ENCODE results near the gene DACT3. TPM values are rescaled to one million over a fixed set of nuclear protein-coding genes. Genes with fewer than 3 reads are reported as not detected.

DACT3 gene
- total RNA-seq, 1 experiment from 2014 or later: not detected

GRCh38 chr19:46661735-46662592, 982 bp upstream of the DACT3 start:
- peaks cover 9% of the 10 kb centered on the region for H3K4me1 Mint-ChIP-seq (ENCODE audit: low read depth, unreplicated experiment)
- intact Hi-C loops (cut with micrococcal nuclease; ENCODE audit: unreplicated experiment): loop anchor here (1.0 to 5.0 kb wide), 2 partner anchors 48 to 135 kb away; no protein-coding TSS in a partner anchor
- H3K9me3 Mint-ChIP-seq (ENCODE audit: low read depth, unreplicated experiment): no peaks in the 10 kb centered on the region
- peak overlapping the region; percentile 84 for H3K27ac Mint-ChIP-seq (ENCODE audit: unreplicated experiment)
- peak overlapping the region; percentile 70 for H3K4me3 Mint-ChIP-seq (ENCODE audit: low read depth, unreplicated experiment)
- no TSS peak for BruUV-seq (replicated peaks)
- peak; percentile 91 for TF ChIP-seq CTCF (IDR thresholded peaks at IDR 0.05; ENCODE audit: unreplicated experiment)
- peaks cover 64% of the 10 kb centered on the region for H3K27me3 Mint-ChIP-seq (ENCODE audit: unreplicated experiment)
- peaks cover 14% of the 10 kb centered on the region for H3K36me3 Mint-ChIP-seq (ENCODE audit: insufficient read depth, unreplicated experiment)
- CTCF ChIA-PET: interaction anchor here (0.5 to 2.6 kb wide), 25 partner anchors 9 to 1359 kb away, joined by 3 to 121 read pairs (median 5); partner anchors contain the start of genes CALM3, PRKD2 and SIX5
- DNase-seq: peak; percentile 87

- no peak for DNase-seq
These were observed 397 bp downstream of the DACT3 start for GRCh38 chr19:46660551-46661019.

GRCh38 chr19:46660008-46660517, 919 bp downstream of the DACT3 start:
- intact Hi-C loops (cut with micrococcal nuclease; ENCODE audit: unreplicated experiment): loop anchor here (5.0 kb wide), 1 partner anchor 133 kb away; no protein-coding TSS in a partner anchor
- DNase-seq: no peak
- Mint-ChIP-seq H3K36me3 (ENCODE audit: insufficient read depth, unreplicated experiment) (peaks cover 17% of the 10 kb centered on the region), H3K9me3 (ENCODE audit: low read depth, unreplicated experiment) (no peaks in the 10 kb centered on the region), H3K4me3 (ENCODE audit: low read depth, unreplicated experiment) (peak overlapping the region; percentile 34), H3K27me3 (ENCODE audit: unreplicated experiment) (peaks cover 76% of the 10 kb centered on the region), H3K27ac (ENCODE audit: unreplicated experiment) (no peak overlapping the region), H3K4me1 (ENCODE audit: low read depth, unreplicated experiment) (peaks cover 9% of the 10 kb centered on the region)
- CTCF ChIA-PET: no interaction called here
- no TSS peak for BruUV-seq (replicated peaks)
- no peak for TF ChIP-seq CTCF (IDR thresholded peaks at IDR 0.05; ENCODE audit: unreplicated experiment)

More at GRCh38 chr19:46660551-46661019, 397 bp downstream of the DACT3 start:
- Mint-ChIP-seq H3K27ac (ENCODE audit: unreplicated experiment) (no peak overlapping the region), H3K4me1 (ENCODE audit: low read depth, unreplicated experiment) (peaks cover 9% of the 10 kb centered on the region), H3K9me3 (ENCODE audit: low read depth, unreplicated experiment) (no peaks in the 10 kb centered on the region), H3K4me3 (ENCODE audit: low read depth, unreplicated experiment) (peak overlapping the region; percentile 70), H3K27me3 (ENCODE audit: unreplicated experiment) (peaks cover 72% of the 10 kb centered on the region), H3K36me3 (ENCODE audit: insufficient read depth, unreplicated experiment) (peaks cover 17% of the 10 kb centered on the region)
- CTCF ChIA-PET: interaction anchor here (0.6 to 2.6 kb wide), 14 partner anchors 9 to 316 kb away, joined by 4 to 121 read pairs (median 7); partner anchors contain the start of gene PRKD2
- BruUV-seq (replicated peaks): no TSS peak
- intact Hi-C loops (cut with micrococcal nuclease; ENCODE audit: unreplicated experiment): loop anchor here (5.0 kb wide), 1 partner anchor 133 kb away; no protein-coding TSS in a partner anchor
- TF ChIP-seq CTCF (IDR thresholded peaks at IDR 0.05; ENCODE audit: unreplicated experiment): no peak

GRCh38 chr19:46659151-46660007, 1.6 kb downstream of the DACT3 start:
- Mint-ChIP-seq H3K9me3 (ENCODE audit: low read depth, unreplicated experiment) (no peaks in the 10 kb centered on the region), H3K27ac (ENCODE audit: unreplicated experiment) (no peak overlapping the region), H3K36me3 (ENCODE audit: insufficient read depth, unreplicated experiment) (peaks cover 17% of the 10 kb centered on the region), H3K4me3 (ENCODE audit: low read depth, unreplicated experiment) (peak overlapping the region; percentile 34), H3K4me1 (ENCODE audit: low read depth, unreplicated experiment) (peaks cover 9% of the 10 kb centered on the region), H3K27me3 (ENCODE audit: unreplicated experiment) (peaks cover 76% of the 10 kb centered on the region)
- DNase-seq: no peak
- intact Hi-C loops (cut with micrococcal nuclease; ENCODE audit: unreplicated experiment): loop anchor here (5.0 kb wide), 1 partner anchor 132 kb away; no protein-coding TSS in a partner anchor
- BruUV-seq (replicated peaks): no TSS peak
- no peak for TF ChIP-seq CTCF (IDR thresholded peaks at IDR 0.05; ENCODE audit: unreplicated experiment)
- CTCF ChIA-PET: interaction anchor here (0.5 to 0.6 kb wide), 2 partner anchors 45 to 636 kb away, joined by 3 to 4 read pairs; no protein-coding TSS in a partner anchor
